ENCODE results near the gene CCDC178.
A peak's percentile ranks its signal among the peaks of the same experiment; 100 is the strongest.

Gene CCDC178

GRCh38 chr18:32919799-32920198 is 520.7 kb downstream of the CCDC178 start:
- TF ChIP-seq FOXP2 (optimal IDR thresholded peaks at IDR 0.05; ENCODE audit: borderline replicate concordance, extremely low read depth, extremely low read length, insufficient read depth): no peak
- no peak for TF ChIP-seq SIN3A (IDR thresholded peaks at IDR 0.05; ENCODE audit: borderline replicate concordance, insufficient read depth, low read length)
- no peak for TF ChIP-seq POLR2AphosphoS5 (IDR thresholded peaks at IDR 0.05; ENCODE audit: low read depth, low read length)
- TF ChIP-seq REST (IDR thresholded peaks at IDR 0.05; ENCODE audit: insufficient read depth in 1 of 2, low read depth in 2 of 2, low read length in 2 of 2): no peak
- TF ChIP-seq TAF1 (IDR thresholded peaks at IDR 0.05; ENCODE audit: borderline replicate concordance, insufficient read depth, low read length): no peak

- TF ChIP-seq REST (IDR thresholded peaks at IDR 0.05; ENCODE audit: insufficient read depth in 1 of 2, low read depth in 2 of 2, low read length in 2 of 2): no peak
- TF ChIP-seq SIN3A (IDR thresholded peaks at IDR 0.05; ENCODE audit: borderline replicate concordance, insufficient read depth, low read length): no peak
- no peak for TF ChIP-seq FOXP2 (optimal IDR thresholded peaks at IDR 0.05; ENCODE audit: borderline replicate concordance, extremely low read depth, extremely low read length, insufficient read depth)
- no peak for TF ChIP-seq TAF1 (IDR thresholded peaks at IDR 0.05; ENCODE audit: borderline replicate concordance, insufficient read depth, low read length)
- no peak for TF ChIP-seq POLR2AphosphoS5 (IDR thresholded peaks at IDR 0.05; ENCODE audit: low read depth, low read length)
Measured at GRCh38 chr18:32918692-32919250, 521.8 kb downstream of the CCDC178 start.

- no peak for TF ChIP-seq SIN3A (IDR thresholded peaks at IDR 0.05; ENCODE audit: borderline replicate concordance, insufficient read depth, low read length)
- no peak for TF ChIP-seq REST (IDR thresholded peaks at IDR 0.05; ENCODE audit: insufficient read depth in 1 of 2, low read depth in 2 of 2, low read length in 2 of 2)
- TF ChIP-seq POLR2AphosphoS5 (IDR thresholded peaks at IDR 0.05; ENCODE audit: low read depth, low read length): no peak
- TF ChIP-seq TAF1 (IDR thresholded peaks at IDR 0.05; ENCODE audit: borderline replicate concordance, insufficient read depth, low read length): no peak
- no peak for TF ChIP-seq FOXP2 (optimal IDR thresholded peaks at IDR 0.05; ENCODE audit: borderline replicate concordance, extremely low read depth, extremely low read length, insufficient read depth)
Measured at GRCh38 chr18:32915516-32915915, 525.0 kb downstream of the CCDC178 start.

GRCh38 chr18:32911660-32912284 is 528.7 kb downstream of the CCDC178 start:
- no peak for TF ChIP-seq FOXP2 (optimal IDR thresholded peaks at IDR 0.05; ENCODE audit: borderline replicate concordance, extremely low read depth, extremely low read length, insufficient read depth)
- TF ChIP-seq REST (IDR thresholded peaks at IDR 0.05; ENCODE audit: insufficient read depth in 1 of 2, low read depth in 2 of 2, low read length in 2 of 2): no peak
- TF ChIP-seq POLR2AphosphoS5 (IDR thresholded peaks at IDR 0.05; ENCODE audit: low read depth, low read length): peak; percentile 52; the same call in 1 of the 2 replicates
- TF ChIP-seq SIN3A (IDR thresholded peaks at IDR 0.05; ENCODE audit: borderline replicate concordance, insufficient read depth, low read length): no peak
- TF ChIP-seq TAF1 (IDR thresholded peaks at IDR 0.05; ENCODE audit: borderline replicate concordance, insufficient read depth, low read length): peak; percentile 40; the same call in 1 of the 2 replicates
